ENCODE results near the gene RORC.
"Not testable (repeated sequence)": the region's sequence is repeated elsewhere in the genome, so short reads cannot be mapped to it uniquely, and the experiment has no call there.

RORC gene

GRCh38 chr1:151774256-151774922 lies 57.2 kb downstream of the RORC start:
- no peak for DNase-seq (ENCODE audit: low spot score)

GRCh38 chr1:151773702-151774101 lies 57.9 kb downstream of the RORC start:
- no peak for DNase-seq (ENCODE audit: low spot score)

- not testable (repeated sequence) for DNase-seq (ENCODE audit: low spot score)
Measured at GRCh38 chr1:151769270-151769669, 62.3 kb downstream of the RORC start.

GRCh38 chr1:151768351-151769066 lies 63.1 kb downstream of the RORC start:
- DNase-seq (ENCODE audit: low spot score) = not testable (repeated sequence)

- DNase-seq (ENCODE audit: low spot score) = no peak
Measured at GRCh38 chr1:151763990-151764389, 67.6 kb downstream of the RORC start.

- DNase-seq (ENCODE audit: low spot score) = peak; percentile 91
Measured at GRCh38 chr1:151762941-151763921, 68.4 kb downstream of the RORC start, which contains the start of gene MRPL9. TSS of gene MRPL9 (minus strand) at chr1:151763496. CDS start at chr1:151763479, 17 bp downstream.

GRCh38 chr1:151760597-151761385 lies 70.8 kb downstream of the RORC start:
- DNase-seq (ENCODE audit: low spot score) = no peak

- no peak for DNase-seq (ENCODE audit: low spot score)
Measured at GRCh38 chr1:151759241-151759640, 72.4 kb downstream of the RORC start.

- no peak for DNase-seq (ENCODE audit: low spot score)
Measured at GRCh38 chr1:151756291-151756690, 75.3 kb downstream of the RORC start.
